Uterus (tissue), 2 donors: ENCODE measurements around the gene C2orf81.

Experiments
- CTCF ChIP-seq, 4 experiments: fragments of 200-600 bp in 2 of 4; fragments of 450-650 bp in 2 of 4; sonication (generic) in 2 of 4; IDR thresholded peaks; one replicate each; pipeline ENCODE4 v1.5.1; 2016 to 2019; ENCODE audit warnings: antibody characterized with exemption in 4 of 4, mild to moderate bottlenecking in 2 of 4, moderate library complexity in 1 of 4
- POLR2A ChIP-seq, 2 donors: fragments of 450-650 bp; IDR thresholded peaks; one replicate each; pipeline ENCODE4 v1.6.1; 2016; ENCODE audit warnings: antibody characterized with exemption in 2 of 2, mild to moderate bottlenecking in 1 of 2, moderate library complexity in 1 of 2

DNA sequence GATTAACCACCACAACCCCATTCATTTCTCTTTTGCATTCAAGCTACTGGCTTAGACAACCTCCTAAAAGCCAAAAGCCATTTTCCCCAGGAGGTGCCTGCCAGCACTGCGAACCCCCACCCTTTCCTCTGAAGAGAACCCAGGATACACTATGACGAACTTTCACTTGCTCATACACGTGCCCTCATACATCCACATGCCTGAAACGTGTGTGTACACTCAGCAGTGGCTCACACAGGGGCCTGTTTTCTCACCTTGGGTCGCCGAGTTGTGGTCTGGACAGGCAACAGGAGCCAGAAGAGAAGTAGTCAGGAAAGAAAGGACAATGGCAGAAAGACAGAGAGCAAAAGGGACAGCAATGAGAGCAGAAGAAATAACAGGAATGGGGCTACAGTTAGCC, 48.7 kb downstream of the C2orf81 start:
- TF ChIP-seq POLR2A (IDR thresholded peaks at IDR 0.05) (no peak), CTCF (IDR thresholded peaks at IDR 0.05) (no peak)
